Chondrocyte (in vitro differentiated cells): ENCODE measurements around the gene FNDC10. TPM values are rescaled to one million over a fixed set of nuclear protein-coding genes. Genes with fewer than 3 reads are reported as not detected.

ENCODE experiments used
- DNase-seq: peaks from one replicate; pipeline ENCODE4 v3.0.0; 2021; ENCODE audit warnings: mixed read lengths, low spot score
- H3K27ac Mint-ChIP-seq: one replicate; pipeline ENCODE4 v1.8.0; 2021; ENCODE audit warnings: mild to moderate bottlenecking, moderate library complexity, mixed read lengths; ENCODE audit not compliant: unreplicated experiment
- H3K27me3 Mint-ChIP-seq: 2 replicates; pipeline ENCODE4 v1.8.0; 2021; ENCODE audit warnings: low read depth, mixed read lengths
- H3K36me3 Mint-ChIP-seq: 2 replicates; pipeline ENCODE4 v1.8.0; 2021; ENCODE audit warnings: low read depth, mixed read lengths
- H3K4me1 Mint-ChIP-seq: 2 replicates; pipeline ENCODE4 v1.8.0; 2021; ENCODE audit warnings: low read depth, mild to moderate bottlenecking, mixed read lengths
- H3K4me3 Mint-ChIP-seq: one replicate; pipeline ENCODE4 v1.8.0; 2021; ENCODE audit warnings: mild to moderate bottlenecking, moderate library complexity, mixed read lengths; ENCODE audit not compliant: unreplicated experiment
- H3K9me3 Mint-ChIP-seq: 2 replicates; pipeline ENCODE4 v1.8.0; 2021; ENCODE audit warnings: low read depth, mixed read lengths
- CTCF ChIP-seq: fragments of 200-600 bp; sonication (generic); IDR thresholded peaks from 2 replicates; pipeline ENCODE4 v1.5.0; 2021; ENCODE audit warnings: antibody characterized with exemption, mild to moderate bottlenecking, moderate library complexity
- total RNA-seq: library from RNA; stranded (reverse); gene quantifications from 3 replicates; pipeline ENCODE4 v1.2.1, GENCODE V29; 2021

Gene FNDC10
- total RNA-seq, 1 donor from 2014 or later: 24.8 TPM

GRCh38 chr1:1554926-1555915, 44.7 kb downstream of the FNDC10 start:
- no peak for DNase-seq
- no peaks in the 10 kb centered on the region for H3K9me3 Mint-ChIP-seq
- TF ChIP-seq CTCF: no peak
- no peak overlapping the region for H3K4me3 Mint-ChIP-seq
- H3K27ac Mint-ChIP-seq: peak overlapping the region; percentile 57
- peaks cover 26% of the 10 kb centered on the region for H3K4me1 Mint-ChIP-seq
- peaks cover 2% of the 10 kb centered on the region for H3K36me3 Mint-ChIP-seq
- no peaks in the 10 kb centered on the region for H3K27me3 Mint-ChIP-seq

- no peak overlapping the region for H3K4me3 Mint-ChIP-seq
- no peaks in the 10 kb centered on the region for H3K27me3 Mint-ChIP-seq
- H3K36me3 Mint-ChIP-seq: peaks cover 2% of the 10 kb centered on the region
- peaks cover 26% of the 10 kb centered on the region for H3K4me1 Mint-ChIP-seq
- no peak for TF ChIP-seq CTCF
- H3K9me3 Mint-ChIP-seq: no peaks in the 10 kb centered on the region
- no peak for DNase-seq
- peak overlapping the region; percentile 57 for H3K27ac Mint-ChIP-seq
Measured at GRCh38 chr1:1554550-1554925, 45.4 kb downstream of the FNDC10 start.

GRCh38 chr1:1553821-1554494, 46.0 kb downstream of the FNDC10 start:
- TF ChIP-seq CTCF: no peak
- no peak overlapping the region for H3K4me3 Mint-ChIP-seq
- no peak for DNase-seq
- no peaks in the 10 kb centered on the region for H3K9me3 Mint-ChIP-seq
- H3K27ac Mint-ChIP-seq: no peak overlapping the region
- no peaks in the 10 kb centered on the region for H3K27me3 Mint-ChIP-seq
- peaks cover 26% of the 10 kb centered on the region for H3K4me1 Mint-ChIP-seq
- peaks cover 2% of the 10 kb centered on the region for H3K36me3 Mint-ChIP-seq

GRCh38 chr1:1552263-1552639, 47.7 kb downstream of the FNDC10 start:
- H3K27ac Mint-ChIP-seq: no peak overlapping the region
- H3K36me3 Mint-ChIP-seq: peaks cover 2% of the 10 kb centered on the region
- no peaks in the 10 kb centered on the region for H3K27me3 Mint-ChIP-seq
- peaks cover 26% of the 10 kb centered on the region for H3K4me1 Mint-ChIP-seq
- DNase-seq: no peak
- H3K4me3 Mint-ChIP-seq: no peak overlapping the region
- no peaks in the 10 kb centered on the region for H3K9me3 Mint-ChIP-seq
- TF ChIP-seq CTCF: no peak

GRCh38 chr1:1551524-1552262, 48.2 kb downstream of the FNDC10 start:
- H3K4me1 Mint-ChIP-seq: peaks cover 26% of the 10 kb centered on the region
- H3K27ac Mint-ChIP-seq: peak overlapping the region; percentile 17
- no peak for DNase-seq
- TF ChIP-seq CTCF: no peak
- no peaks in the 10 kb centered on the region for H3K9me3 Mint-ChIP-seq
- peaks cover 2% of the 10 kb centered on the region for H3K36me3 Mint-ChIP-seq
- no peaks in the 10 kb centered on the region for H3K27me3 Mint-ChIP-seq
- H3K4me3 Mint-ChIP-seq: no peak overlapping the region
